ENCODE measurements around the gene CFAP54.

DNA sequence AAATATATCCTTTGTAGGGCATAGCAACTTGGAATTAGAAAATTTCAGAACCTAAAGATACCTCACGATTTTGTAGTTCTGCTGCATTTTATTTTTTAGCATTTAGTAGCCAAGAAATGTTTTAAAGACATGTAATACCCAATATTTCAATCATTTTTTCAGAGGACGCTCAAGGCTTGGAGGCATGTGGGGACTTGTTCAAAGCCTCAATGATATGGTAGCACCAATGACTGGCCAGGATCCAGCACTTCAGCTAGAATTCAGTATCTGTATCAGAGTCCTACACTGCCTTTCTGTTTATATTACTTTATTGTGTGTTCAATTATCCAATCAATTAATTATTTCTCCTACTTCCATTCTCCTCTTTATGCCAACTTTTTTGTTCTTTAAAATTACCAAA lies 262.8 kb downstream of the CFAP54 start:
- no peak for TF ChIP-seq ZNF232 (CRISPR knock-in tag; IDR thresholded peaks at IDR 0.05)
- TF ChIP-seq, protein P1, sequence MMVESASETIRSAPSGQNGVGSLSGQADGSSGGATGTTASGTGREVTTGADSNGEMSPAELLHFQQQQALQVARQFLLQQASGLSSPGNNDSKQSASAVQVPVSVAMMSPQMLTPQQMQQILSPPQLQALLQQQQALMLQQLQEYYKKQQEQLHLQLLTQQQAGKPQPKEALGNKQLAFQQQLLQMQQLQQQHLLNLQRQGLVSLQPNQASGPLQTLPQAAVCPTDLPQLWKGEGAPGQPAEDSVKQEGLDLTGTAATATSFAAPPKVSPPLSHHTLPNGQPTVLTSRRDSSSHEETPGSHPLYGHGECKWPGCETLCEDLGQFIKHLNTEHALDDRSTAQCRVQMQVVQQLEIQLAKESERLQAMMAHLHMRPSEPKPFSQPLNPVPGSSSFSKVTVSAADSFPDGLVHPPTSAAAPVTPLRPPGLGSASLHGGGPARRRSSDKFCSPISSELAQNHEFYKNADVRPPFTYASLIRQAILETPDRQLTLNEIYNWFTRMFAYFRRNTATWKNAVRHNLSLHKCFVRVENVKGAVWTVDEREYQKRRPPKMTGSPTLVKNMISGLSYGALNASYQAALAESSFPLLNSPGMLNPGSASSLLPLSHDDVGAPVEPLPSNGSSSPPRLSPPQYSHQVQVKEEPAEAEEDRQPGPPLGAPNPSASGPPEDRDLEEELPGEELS (CRISPR knock-in tag; IDR thresholded peaks at IDR 0.05), result no peak
- TF ChIP-seq, protein P2, sequence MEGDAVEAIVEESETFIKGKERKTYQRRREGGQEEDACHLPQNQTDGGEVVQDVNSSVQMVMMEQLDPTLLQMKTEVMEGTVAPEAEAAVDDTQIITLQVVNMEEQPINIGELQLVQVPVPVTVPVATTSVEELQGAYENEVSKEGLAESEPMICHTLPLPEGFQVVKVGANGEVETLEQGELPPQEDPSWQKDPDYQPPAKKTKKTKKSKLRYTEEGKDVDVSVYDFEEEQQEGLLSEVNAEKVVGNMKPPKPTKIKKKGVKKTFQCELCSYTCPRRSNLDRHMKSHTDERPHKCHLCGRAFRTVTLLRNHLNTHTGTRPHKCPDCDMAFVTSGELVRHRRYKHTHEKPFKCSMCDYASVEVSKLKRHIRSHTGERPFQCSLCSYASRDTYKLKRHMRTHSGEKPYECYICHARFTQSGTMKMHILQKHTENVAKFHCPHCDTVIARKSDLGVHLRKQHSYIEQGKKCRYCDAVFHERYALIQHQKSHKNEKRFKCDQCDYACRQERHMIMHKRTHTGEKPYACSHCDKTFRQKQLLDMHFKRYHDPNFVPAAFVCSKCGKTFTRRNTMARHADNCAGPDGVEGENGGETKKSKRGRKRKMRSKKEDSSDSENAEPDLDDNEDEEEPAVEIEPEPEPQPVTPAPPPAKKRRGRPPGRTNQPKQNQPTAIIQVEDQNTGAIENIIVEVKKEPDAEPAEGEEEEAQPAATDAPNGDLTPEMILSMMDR (IDR thresholded peaks at IDR 0.05), result no peak
- TF ChIP-seq ESRRA (CRISPR knock-in tag; IDR thresholded peaks at IDR 0.05; ENCODE audit: borderline replicate concordance), result no peak
- no peak for TF ChIP-seq NFE2L1 (CRISPR knock-in tag; IDR thresholded peaks at IDR 0.05)
- TF ChIP-seq TP53 (CRISPR knock-in tag; IDR thresholded peaks at IDR 0.05), result no peak
